Measurements from ENCODE around the gene SPSB4.
A peak's percentile ranks its signal among the peaks of the same experiment; 100 is the strongest.

SPSB4 gene

DNA sequence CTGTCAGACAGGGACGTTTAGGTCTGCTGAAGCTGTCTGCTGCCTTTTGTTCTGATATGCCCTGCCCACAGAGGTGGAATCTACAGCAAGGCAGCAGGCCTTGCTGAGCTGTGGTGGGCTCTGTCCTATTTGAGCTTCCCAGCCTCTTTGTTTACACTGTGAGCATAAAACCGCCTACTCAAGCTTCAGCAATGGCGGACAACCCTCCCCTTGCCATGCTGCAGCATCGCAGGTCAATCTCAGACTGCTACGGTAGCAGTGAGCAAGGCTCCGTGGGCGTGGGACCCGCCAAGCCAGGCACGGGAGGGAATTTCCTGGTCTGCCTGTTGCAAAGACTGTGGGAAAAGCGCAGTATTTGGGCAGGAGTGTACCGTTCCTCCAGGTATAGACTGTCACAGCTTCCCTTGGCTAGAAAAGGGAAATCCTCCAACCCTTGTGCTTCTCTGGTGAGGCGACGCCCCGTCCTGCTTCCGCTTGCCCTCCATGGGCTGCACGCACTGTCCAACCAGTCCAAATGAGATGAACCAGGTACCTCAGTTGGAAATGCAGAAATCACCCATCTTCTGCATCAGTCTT lies 71.4 kb downstream of the SPSB4 start:
- peak; percentile 13 for DNase-seq

GRCh38 chr3:141123677-141124410 lies 72.7 kb downstream of the SPSB4 start:
- DNase-seq, result no peak

DNA sequence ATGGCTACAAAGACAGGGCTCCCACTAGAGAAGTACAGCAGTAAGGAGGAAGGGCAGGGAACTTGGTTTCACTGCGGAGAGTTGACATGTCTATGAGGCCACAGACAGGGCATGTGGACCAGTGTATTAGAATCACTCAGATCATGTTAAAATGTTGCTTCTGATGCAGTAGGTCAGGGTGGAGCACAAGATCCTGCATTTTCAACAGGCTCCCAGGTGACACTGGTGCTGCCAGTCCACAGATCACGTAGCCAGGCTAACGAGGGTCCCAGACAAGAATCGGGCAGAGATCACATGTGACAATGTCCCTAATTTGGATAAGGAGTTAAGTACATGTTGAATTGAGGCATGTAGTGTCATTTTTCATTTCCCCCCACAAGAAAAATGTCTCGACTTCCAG lies 73.6 kb downstream of the SPSB4 start:
- DNase-seq, result no peak

- DNase-seq, result no peak
Measured at GRCh38 chr3:141125351-141125750, 74.2 kb downstream of the SPSB4 start.

DNA sequence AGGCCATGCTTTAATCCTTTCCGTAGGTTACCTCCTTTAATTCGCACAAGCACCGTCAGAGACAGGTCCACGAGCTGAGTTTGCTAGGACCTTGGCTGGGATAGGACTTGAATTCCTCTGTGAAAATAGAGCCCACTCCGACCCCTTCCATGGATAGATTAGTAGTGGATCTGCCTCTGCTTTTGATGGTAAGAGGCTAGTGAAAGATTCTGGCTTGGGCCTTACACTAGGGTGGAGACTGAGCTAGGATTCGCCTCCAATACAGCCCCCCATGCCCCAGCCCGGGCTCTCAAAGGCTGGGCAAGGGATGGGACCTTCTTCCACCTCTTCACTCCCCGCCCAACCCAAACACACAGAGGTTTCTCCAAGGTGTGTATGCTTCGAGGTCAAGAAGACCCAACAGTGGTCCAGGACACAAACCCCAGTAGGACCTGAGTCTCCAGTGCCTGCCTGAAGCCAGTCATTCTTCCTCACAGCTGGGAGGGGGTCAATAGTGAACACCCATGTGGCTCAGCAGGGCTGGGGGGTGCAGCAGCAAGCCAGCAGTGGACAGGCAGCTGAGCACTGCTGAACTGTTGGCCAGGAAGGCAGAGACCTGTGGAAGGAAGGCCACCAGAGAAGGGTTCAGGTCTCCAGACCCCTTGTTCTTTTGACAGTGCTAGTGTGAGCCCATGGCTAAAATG lies 75.7 kb downstream of the SPSB4 start:
- no peak for DNase-seq

DNA sequence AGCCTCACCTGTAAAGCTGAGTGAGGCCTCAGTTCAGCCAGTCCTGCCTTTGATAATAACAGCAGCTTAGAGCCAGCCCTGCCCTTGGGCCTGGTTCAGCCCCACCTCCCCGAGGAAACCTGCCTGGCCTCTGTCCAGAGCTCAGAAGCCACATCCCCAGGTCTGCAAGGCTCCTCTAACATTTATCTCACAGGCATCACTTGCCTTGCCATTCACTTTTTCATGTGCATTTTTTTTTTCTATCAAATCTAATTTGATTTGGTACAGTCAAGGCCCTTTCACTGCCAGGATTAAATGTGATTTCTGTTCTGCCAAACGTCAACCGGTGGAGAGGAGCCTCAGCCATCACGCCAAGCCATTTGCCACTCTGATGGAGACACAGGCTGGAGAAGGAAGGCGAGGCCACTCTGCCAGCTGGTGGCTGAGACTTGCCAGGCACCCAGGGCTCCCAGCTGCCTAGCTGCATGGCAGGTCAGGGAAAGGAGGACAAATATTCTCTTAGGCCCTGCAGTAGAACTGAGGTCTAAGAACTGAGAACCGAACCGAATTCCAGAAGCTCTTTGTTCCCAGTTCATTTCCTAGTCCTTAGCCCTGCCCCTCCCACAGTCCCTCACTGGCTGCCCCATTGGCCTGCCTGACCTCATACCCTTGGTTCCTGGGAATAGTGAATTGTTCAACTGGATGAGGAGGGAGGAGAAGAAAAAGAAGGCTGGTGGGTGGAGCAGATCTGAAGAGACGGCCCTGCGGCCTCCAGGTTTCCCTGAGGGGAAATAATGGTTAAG lies 76.4 kb downstream of the SPSB4 start:
- no peak for DNase-seq

GRCh38 chr3:141128126-141128777 lies 77.1 kb downstream of the SPSB4 start:
- no peak for DNase-seq

GRCh38 chr3:141129049-141129448 lies 77.9 kb downstream of the SPSB4 start:
- no peak for DNase-seq

GRCh38 chr3:141129541-141130011 lies 78.4 kb downstream of the SPSB4 start:
- DNase-seq, result peak; percentile 58

- no peak for DNase-seq
Measured at GRCh38 chr3:141143517-141143916, 92.4 kb downstream of the SPSB4 start.

DNA sequence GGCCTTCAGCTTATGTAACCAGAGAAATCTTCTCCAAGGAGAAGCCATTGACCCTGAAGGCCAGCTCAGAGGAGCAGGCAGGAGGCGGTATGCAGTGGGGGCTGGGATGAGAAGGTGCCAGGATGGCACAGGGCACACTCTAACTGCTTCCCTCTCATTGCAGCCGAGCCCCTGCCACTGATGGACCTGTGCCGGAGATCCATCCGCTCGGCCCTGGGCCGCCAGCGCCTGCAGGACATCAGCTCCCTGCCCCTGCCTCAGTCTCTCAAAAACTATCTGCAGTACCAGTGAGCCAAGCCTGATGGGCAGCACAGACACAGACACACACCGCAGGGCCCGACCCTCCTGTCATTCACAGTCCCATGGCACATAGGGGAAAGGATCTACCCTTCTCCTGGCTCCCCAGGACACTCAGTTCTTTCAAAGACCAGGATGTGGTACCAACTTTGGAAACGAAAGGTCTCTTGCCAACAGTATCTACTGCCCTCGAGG lies 95.9 kb downstream of the SPSB4 start:
- DNase-seq, result no peak

DNA sequence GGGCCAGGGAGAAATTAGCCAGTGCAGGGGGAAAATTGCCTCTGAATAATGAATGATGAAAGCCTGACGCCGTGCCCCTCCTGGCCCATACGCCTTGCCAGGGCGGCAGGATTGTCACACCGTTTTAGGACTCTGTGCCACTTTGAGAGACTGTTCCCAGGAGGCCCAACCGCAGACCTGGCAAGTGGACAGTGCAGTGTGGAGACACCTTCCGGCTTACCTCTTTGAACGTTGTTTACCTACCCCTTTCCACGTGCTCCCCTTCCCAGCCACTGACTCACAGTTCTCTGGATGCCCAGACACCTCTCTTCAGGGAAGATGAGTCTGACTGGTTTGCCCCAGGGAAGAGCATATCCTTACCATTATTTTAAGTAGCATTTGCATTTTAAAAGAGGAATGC lies 96.5 kb downstream of the SPSB4 start:
- no peak for DNase-seq

- no peak for DNase-seq
Measured at GRCh38 chr3:141148169-141148568, 97.0 kb downstream of the SPSB4 start.

DNA sequence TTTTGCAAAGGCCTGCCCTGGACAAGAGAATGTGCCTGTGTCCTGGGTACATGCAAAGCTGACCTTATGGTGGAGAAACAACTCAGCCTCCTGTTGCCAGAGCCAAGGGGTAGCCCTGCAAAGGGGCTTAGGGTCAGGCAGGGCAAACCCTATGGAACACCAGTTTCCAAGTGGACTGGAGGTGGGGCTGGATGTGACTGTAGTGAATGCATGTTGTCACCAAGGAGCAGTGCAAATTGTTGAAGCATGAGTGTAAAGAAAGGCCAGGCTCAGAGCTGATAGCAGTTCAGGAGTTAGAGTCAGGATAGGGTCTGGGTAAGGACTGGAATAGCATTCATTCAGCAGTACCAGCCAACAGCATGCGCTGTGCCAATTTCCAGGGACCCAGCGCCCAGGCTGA lies 97.6 kb downstream of the SPSB4 start:
- no peak for DNase-seq

DNA sequence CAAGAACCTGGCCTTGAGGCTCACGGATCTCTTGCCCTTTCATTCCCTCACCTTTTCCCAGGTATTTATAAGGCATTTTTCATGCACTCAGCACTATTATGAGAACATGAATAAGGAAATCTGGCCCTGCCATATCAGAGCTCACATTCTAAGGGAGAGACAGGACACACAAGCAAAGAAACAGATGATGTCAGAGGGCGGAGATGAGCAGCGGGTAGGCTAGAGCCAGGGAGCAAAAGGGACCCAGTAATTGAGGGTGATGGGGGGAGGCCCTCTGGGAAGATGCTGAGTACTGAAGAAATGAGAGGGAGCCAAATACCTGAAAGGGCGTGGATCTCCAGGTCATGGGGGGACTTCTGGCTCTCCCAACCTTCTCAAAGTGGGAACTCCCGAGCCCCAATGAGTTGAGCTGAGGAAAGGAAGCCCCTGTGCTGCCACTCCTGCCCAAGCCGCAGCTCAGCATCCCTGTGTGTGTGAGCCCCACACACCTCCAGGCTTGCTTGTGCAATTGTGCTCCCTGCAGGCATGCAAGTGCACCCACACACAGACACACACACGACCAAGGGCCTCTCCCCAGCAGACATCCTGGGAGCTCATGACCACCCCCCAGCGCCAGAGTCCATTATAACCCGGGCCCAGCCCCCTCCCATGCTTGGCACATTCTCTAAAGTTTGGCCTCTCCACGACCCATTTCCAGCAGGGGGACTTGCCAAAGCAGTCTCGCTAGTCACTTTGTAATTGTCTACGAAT lies 99.1 kb downstream of the SPSB4 start:
- no peak for DNase-seq

DNA sequence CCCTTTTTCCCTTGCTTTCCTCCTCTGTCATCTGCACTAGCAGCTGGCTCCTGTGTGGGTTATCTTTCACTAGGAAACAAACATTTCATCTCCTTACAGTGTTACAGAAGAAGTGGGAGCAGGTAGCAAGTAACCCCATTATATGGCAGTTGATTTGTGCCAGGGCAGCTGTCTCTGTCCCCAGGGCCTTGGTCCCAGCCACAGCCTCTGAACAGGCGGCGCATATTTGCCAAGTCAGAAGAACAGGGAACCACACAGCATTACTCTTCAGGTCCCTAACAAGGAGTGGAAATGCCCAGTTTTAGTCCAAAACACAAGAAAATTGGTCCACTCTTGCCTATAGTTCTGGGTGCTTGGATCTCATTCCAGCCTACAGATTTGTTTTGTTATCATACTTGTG lies 99.8 kb downstream of the SPSB4 start:
- no peak for DNase-seq

DNA sequence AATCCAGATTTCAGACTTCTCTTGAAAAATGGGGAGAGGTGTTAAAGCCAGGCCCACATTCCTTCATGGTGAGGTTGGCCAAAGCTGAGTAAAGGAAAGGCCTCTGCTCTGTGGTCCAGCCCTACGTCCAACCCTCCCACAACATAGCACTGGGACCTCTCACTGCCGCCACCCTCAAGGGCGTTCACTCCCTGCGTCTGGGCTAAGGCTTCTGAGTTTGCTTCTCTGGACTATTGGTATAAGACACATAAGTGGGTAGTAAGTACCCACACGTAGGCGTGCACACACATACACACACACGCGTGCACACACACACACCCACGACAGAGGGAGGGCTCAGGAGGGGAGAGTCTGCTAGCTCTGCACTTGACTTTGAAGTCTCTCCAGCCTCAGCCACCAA lies 100.3 kb downstream of the SPSB4 start:
- DNase-seq, result no peak

GRCh38 chr3:141152130-141152529 lies 101.0 kb downstream of the SPSB4 start:
- no peak for DNase-seq

DNA sequence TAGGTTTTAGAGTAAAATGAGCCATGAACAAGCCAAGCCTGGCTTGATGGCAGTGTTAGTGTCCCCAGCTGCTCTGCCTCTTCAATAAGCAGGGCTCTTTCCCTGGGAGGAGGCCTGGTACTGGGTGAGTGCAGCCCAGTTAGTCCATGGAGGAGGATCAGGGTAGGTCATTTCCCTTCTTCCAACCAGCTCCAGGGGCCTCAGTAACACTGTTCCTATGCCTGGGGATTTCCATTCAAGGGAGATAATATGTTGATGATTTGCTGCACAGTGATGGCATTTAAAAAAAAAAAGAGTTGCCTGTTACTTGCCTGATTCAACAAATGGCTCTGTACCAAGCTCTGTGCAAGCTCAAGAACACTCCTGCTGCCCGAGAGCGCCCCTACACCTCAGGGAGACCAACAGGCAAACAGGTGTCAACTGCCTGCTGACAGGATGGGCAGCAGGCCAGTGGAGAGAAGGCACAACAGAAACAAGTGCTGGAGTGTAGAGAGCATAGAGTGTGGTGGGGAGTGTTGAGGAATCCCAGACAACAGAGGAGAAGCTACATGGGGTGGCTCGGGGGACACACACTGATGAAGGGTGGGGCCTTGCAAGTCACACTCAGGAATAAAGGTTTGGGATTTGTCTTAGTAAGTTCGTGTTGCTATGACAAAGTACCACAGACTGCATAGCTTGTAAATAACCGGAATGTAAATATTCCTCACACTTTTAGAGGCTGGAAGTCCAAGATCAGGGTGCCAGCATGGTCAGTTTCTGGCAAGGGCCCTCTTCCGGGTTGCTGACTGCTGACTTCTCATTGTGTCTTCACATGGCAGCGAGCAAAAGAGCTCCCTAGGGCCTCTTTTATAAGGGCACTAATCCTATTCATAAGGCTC lies 101.9 kb downstream of the SPSB4 start:
- no peak for DNase-seq

DNA sequence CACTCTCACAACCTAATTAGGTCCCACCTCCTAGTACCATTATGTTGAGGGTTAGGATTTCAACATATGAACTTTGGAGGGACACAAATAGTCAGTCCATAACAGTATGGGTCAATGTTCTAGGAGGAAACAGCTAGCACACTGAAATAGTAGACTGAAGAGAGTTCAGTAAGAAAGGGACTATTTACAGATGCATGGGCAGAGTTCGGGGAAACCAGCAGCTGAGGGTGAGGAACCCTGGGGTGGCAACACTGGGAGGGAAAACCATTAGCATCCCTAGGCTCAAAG lies 102.5 kb downstream of the SPSB4 start:
- no peak for DNase-seq

DNA sequence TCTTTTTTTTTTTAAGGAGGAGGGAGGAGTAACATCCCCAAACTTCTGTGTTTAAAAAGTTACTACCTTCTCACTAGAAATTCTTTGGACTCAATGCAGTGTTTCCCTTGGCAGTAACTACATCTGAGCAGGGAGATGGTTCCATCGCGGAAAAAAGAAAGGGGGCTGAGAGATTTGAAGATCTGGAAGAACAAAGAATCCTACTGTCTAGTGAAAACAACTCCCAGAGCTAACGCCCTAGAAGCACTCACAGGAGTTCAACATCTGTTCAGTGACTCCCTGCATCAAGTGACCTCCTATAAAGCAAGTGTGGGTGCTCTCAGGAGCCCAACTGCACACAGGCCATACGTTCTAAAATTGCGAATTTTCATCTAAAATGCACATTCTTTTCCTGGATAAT lies 113.7 kb downstream of the SPSB4 start:
- DNase-seq, result no peak

Measured in NCI-H146 (cell line).